Sigmoid colon (tissue), 4 donors: ENCODE measurements around the gene ATP23.

Experiments used
- CTCF ChIP-seq, 4 experiments: fragments of 450-650 bp in 3 of 4; fragments of 200-600 bp in 1 of 4; IDR thresholded peaks; one replicate each; pipeline ENCODE4 v1.5.1; 2016 to 2019; ENCODE audit warnings: antibody characterized with exemption in 4 of 4, mild to moderate bottlenecking in 3 of 4, moderate library complexity in 2 of 4
- POLR2AphosphoS5 ChIP-seq, 4 donors: sonication (generic); formaldehyde crosslinking; IDR thresholded peaks; one replicate each; pipeline ENCODE4 v1.6.1; 2017; ENCODE audit warnings: antibody characterized with exemption in 4 of 4

- TF ChIP-seq CTCF (IDR thresholded peaks at IDR 0.05) (no peak), POLR2AphosphoS5 (IDR thresholded peaks at IDR 0.05) (no peak)
Observed at GRCh38 chr12:57902478-57902969, 38.8 kb upstream of the ATP23 start.
